GM18867 (cell line): ENCODE data around the gene LRP3.
A peak's percentile ranks its signal among the peaks of the same experiment; 100 is the strongest.
"Not testable (repeated sequence)": the region's sequence is repeated elsewhere in the genome, so short reads cannot be mapped to it uniquely, and the experiment has no call there.

Experiments used
- ATAC-seq: cut with Tn5 transposase; IDR thresholded peaks from one replicate; pipeline ENCODE4 v1.9.1; 2021; ENCODE audit warnings: mild to moderate bottlenecking, moderate library complexity; ENCODE audit not compliant: unreplicated experiment

LRP3 gene

GRCh38 chr19:33175886-33176669, 18.1 kb upstream of the LRP3 start:
- ATAC-seq = no peak

- peak; percentile 87 for ATAC-seq
These were observed 17.3 kb upstream of the LRP3 start for GRCh38 chr19:33176670-33177416.

- no peak for ATAC-seq
These were observed 16.6 kb upstream of the LRP3 start for GRCh38 chr19:33177417-33177979.

- ATAC-seq = no peak
These were observed 7.5 kb upstream of the LRP3 start for GRCh38 chr19:33186431-33187182.

GRCh38 chr19:33187183-33187540, 7.0 kb upstream of the LRP3 start:
- ATAC-seq = no peak

GRCh38 chr19:33189453-33189852, 4.7 kb upstream of the LRP3 start:
- ATAC-seq = no peak

- ATAC-seq = not testable (repeated sequence)
These were observed 3.0 kb upstream of the LRP3 start for GRCh38 chr19:33191092-33191491.

- no peak for ATAC-seq
These were observed 2.6 kb upstream of the LRP3 start for GRCh38 chr19:33191501-33191900.

GRCh38 chr19:33192010-33192409, 2.1 kb upstream of the LRP3 start:
- no peak for ATAC-seq

GRCh38 chr19:33193269-33193864, 763 bp upstream of the LRP3 start:
- ATAC-seq = no peak

- no peak for ATAC-seq
These were observed 379 bp downstream of the LRP3 start for GRCh38 chr19:33194532-33194885.

- no peak for ATAC-seq
These were observed 935 bp downstream of the LRP3 start for GRCh38 chr19:33194886-33195644.

GRCh38 chr19:33195645-33196347, 1.7 kb downstream of the LRP3 start:
- ATAC-seq = no peak

- ATAC-seq = no peak
These were observed 2.5 kb downstream of the LRP3 start for GRCh38 chr19:33196446-33197193.

GRCh38 chr19:33197591-33198000, 3.5 kb downstream of the LRP3 start:
- ATAC-seq = no peak

- ATAC-seq = no peak
These were observed 4.0 kb downstream of the LRP3 start for GRCh38 chr19:33198169-33198568.

GRCh38 chr19:33199441-33200265, 5.5 kb downstream of the LRP3 start:
- ATAC-seq = no peak

GRCh38 chr19:33201473-33201872, 7.3 kb downstream of the LRP3 start:
- no peak for ATAC-seq
